Sigmoid colon (tissue), 7 donors: ENCODE measurements around the gene U2SURP. TPM values are rescaled to one million over a fixed set of nuclear protein-coding genes. Genes with fewer than 3 reads are reported as not detected.

Source experiments
- DNase-seq: peaks from one replicate; pipeline ENCODE4 v3.0.0-alpha.2; 2019
- H3K27ac ChIP-seq, 4 donors: fragments of 200-600 bp; sonication (generic); one replicate each; pipeline ENCODE4 v1.5.1; 2016 to 2019; ENCODE audit warnings: mild to moderate bottlenecking in 1 of 4
- H3K27me3 ChIP-seq, 3 donors: fragments of 200-600 bp; sonication (generic); one replicate each; pipeline ENCODE4 v1.5.1; 2019; ENCODE audit warnings: mild to moderate bottlenecking in 1 of 3
- H3K36me3 ChIP-seq, 4 donors: fragments of 200-600 bp; sonication (generic); one replicate each; pipeline ENCODE4 v1.5.1; 2016 to 2019
- H3K4me1 ChIP-seq, 4 donors: fragments of 200-600 bp; sonication (generic); one replicate each; pipeline ENCODE4 v1.5.1; 2017 to 2019
- H3K4me3 ChIP-seq, 4 donors: fragments of 200-600 bp; sonication (generic); one replicate each; pipeline ENCODE4 v1.5.1; 2017 to 2019; ENCODE audit warnings: mild to moderate bottlenecking in 2 of 4, moderate library complexity in 1 of 4
- H3K9me3 ChIP-seq, 4 donors: fragments of 200-600 bp in 3 of 4; sonication (generic) in 3 of 4; one replicate each; pipeline versions ENCODE4 v1.5.1 to v1.6.1; 2013 to 2019
- CTCF ChIP-seq, 4 experiments: fragments of 450-650 bp in 3 of 4; fragments of 200-600 bp in 1 of 4; IDR thresholded peaks; one replicate each; pipeline ENCODE4 v1.5.1; 2016 to 2019; ENCODE audit warnings: antibody characterized with exemption in 4 of 4, mild to moderate bottlenecking in 3 of 4, moderate library complexity in 2 of 4
- EP300 ChIP-seq, 4 donors: sonication (generic); formaldehyde crosslinking; IDR thresholded peaks; one replicate each; pipeline ENCODE4 v1.6.1; 2017; ENCODE audit warnings: antibody characterized with exemption in 4 of 4
- POLR2A ChIP-seq, 2 donors: fragments of 450-650 bp; IDR thresholded peaks; one replicate each; pipeline ENCODE4 v1.6.1; 2016; ENCODE audit warnings: antibody characterized with exemption in 2 of 2, mild to moderate bottlenecking in 2 of 2, moderate library complexity in 2 of 2
- POLR2AphosphoS5 ChIP-seq, 4 donors: sonication (generic); formaldehyde crosslinking; IDR thresholded peaks; one replicate each; pipeline ENCODE4 v1.6.1; 2017; ENCODE audit warnings: antibody characterized with exemption in 4 of 4
- WGBS, 2 donors: extraction: QIAGEN DNeasy Blood & Tissue Kit; methylation state at CpG; one replicate each; pipeline ENCODE4 v1.1.7; 2013; 5-methylcytosine and 5-hydroxymethylcytosine counted together
- intact Hi-C: fragments of 100-400 bp; cut with DNase I; formaldehyde crosslinking; loops from one replicate; pipeline ENCODE4 v1.15.1; 2023
- polyA plus RNA-seq, 3 donors: library from polyadenylated mRNA; stranded (reverse); fragments of 200-250 nt; gene quantifications; one replicate each; pipeline ENCODE4 v1.2.3, GENCODE V29; 2013
- total RNA-seq, 4 donors: library from RNA; depleted of rRNA; stranded (reverse); fragments of >200 nt; gene quantifications; one replicate each; pipeline ENCODE4 v1.1.0, GENCODE V29; 2016
- donor health status: healthy with polysubstance abuse.
- donor health status: Bipolar disorder and iron deficiency.
- donor health status: healthy.

U2SURP gene
- total and polyA plus RNA-seq, 7 donors: 11.4 to 79.8 (median 66.8) TPM

- WGBS, 2 donors: 25 to 46% methylated on average over 2 of the region's 2 CpGs
- Histone ChIP-seq H3K27me3 (no peaks in the 10 kb centered on the region), H3K27ac (no peak overlapping the region), H3K9me3 (no peaks in the 10 kb centered on the region), H3K36me3 (no peaks in the 10 kb centered on the region), H3K4me3 (no peak overlapping the region), H3K4me1 (peaks cover 0 to 14% (median 12%) of the 10 kb centered on the region in 4 donors)
- TF ChIP-seq POLR2A (IDR thresholded peaks at IDR 0.05) (no peak), EP300 (IDR thresholded peaks at IDR 0.05) (no peak), POLR2AphosphoS5 (IDR thresholded peaks at IDR 0.05) (no peak), CTCF (IDR thresholded peaks at IDR 0.05) (no peak)
- intact Hi-C loops: no loop called here
- DNase-seq: no peak
These were observed 4.0 kb upstream of the U2SURP start for GRCh38 chr3:142997330-142997729.

- 93% methylated on average over 3 of the region's 3 CpGs for WGBS, 2 donors
- H3K27ac ChIP-seq: no peak overlapping the region
- intact Hi-C loops: no loop called here
These were observed 2.9 kb upstream of the U2SURP start for GRCh38 chr3:142998439-142998838.

GRCh38 chr3:142999881-143000280 lies 1.5 kb upstream of the U2SURP start:
- H3K4me3 ChIP-seq: peak overlapping the region in 1 of 4 donors; percentile 95
- H3K27me3 ChIP-seq: no peaks in the 10 kb centered on the region
- no peaks in the 10 kb centered on the region for H3K36me3 ChIP-seq
- peak overlapping the region; percentile 91 to 95 (median 92) for H3K27ac ChIP-seq
- WGBS, 2 donors: 72 to 84% methylated on average over 4 of the region's 4 CpGs
- no peak for TF ChIP-seq POLR2AphosphoS5 (IDR thresholded peaks at IDR 0.05)
- TF ChIP-seq CTCF (IDR thresholded peaks at IDR 0.05): no peak
- no peak for TF ChIP-seq EP300 (IDR thresholded peaks at IDR 0.05)
- no peak for TF ChIP-seq POLR2A (IDR thresholded peaks at IDR 0.05)
- DNase-seq: no peak
- H3K4me1 ChIP-seq: peaks cover 0 to 39% (median 28%) of the 10 kb centered on the region in 4 donors
- intact Hi-C loops: loop anchor here (5.0 kb wide), 4 partner anchors 278 to 972 kb away; partner anchors contain the start of genes ATR, DIPK2A, TRPC1 and XRN1
- no peaks in the 10 kb centered on the region for H3K9me3 ChIP-seq

More at GRCh38 chr3:142998439-142998838, 2.9 kb upstream of the U2SURP start:
- Histone ChIP-seq H3K4me1 (peaks cover 0 to 24% (median 23%) of the 10 kb centered on the region in 4 donors), H3K27me3 (no peaks in the 10 kb centered on the region), H3K4me3 (no peak overlapping the region), H3K36me3 (no peaks in the 10 kb centered on the region), H3K9me3 (no peaks in the 10 kb centered on the region)
- no peak for TF ChIP-seq EP300 (IDR thresholded peaks at IDR 0.05)
- no peak for TF ChIP-seq POLR2A (IDR thresholded peaks at IDR 0.05)
- no peak for TF ChIP-seq POLR2AphosphoS5 (IDR thresholded peaks at IDR 0.05)
- no peak for TF ChIP-seq CTCF (IDR thresholded peaks at IDR 0.05)
- no peak for DNase-seq

GRCh38 chr3:143000528-143000927 lies 842 bp upstream of the U2SURP start:
- Histone ChIP-seq H3K9me3 (no peaks in the 10 kb centered on the region), H3K4me3 (peak overlapping the region; percentile 64 to 95 (median 94)), H3K27ac (peak overlapping the region; percentile 91 to 95 (median 92)), H3K36me3 (no peaks in the 10 kb centered on the region), H3K27me3 (no peaks in the 10 kb centered on the region), H3K4me1 (peaks cover 0 to 45% (median 31%) of the 10 kb centered on the region in 4 donors)
- TF ChIP-seq POLR2A (IDR thresholded peaks at IDR 0.05) (no peak), CTCF (IDR thresholded peaks at IDR 0.05) (no peak), EP300 (IDR thresholded peaks at IDR 0.05) (no peak), POLR2AphosphoS5 (IDR thresholded peaks at IDR 0.05) (no peak)
- DNase-seq: no peak
- intact Hi-C loops: loop anchor here (5.0 kb wide), 4 partner anchors 278 to 972 kb away; partner anchors contain the start of genes ATR, DIPK2A, TRPC1 and XRN1
- WGBS, 2 donors: 10 to 33% methylated on average over 10 of the region's 10 CpGs

GRCh38 chr3:143001034-143001368 lies 369 bp upstream of the U2SURP start:
- intact Hi-C loops: loop anchor here (5.0 kb wide), 4 partner anchors 279 to 971 kb away; partner anchors contain the start of genes ATR, DIPK2A, TRPC1 and XRN1
- Histone ChIP-seq H3K4me3 (peak overlapping the region; percentile 64 to 95 (median 94)), H3K27me3 (no peaks in the 10 kb centered on the region), H3K9me3 (no peaks in the 10 kb centered on the region), H3K4me1 (peaks cover 0 to 49% (median 33%) of the 10 kb centered on the region in 4 donors), H3K36me3 (no peaks in the 10 kb centered on the region), H3K27ac (peak overlapping the region; percentile 91 to 95 (median 92))
- no peak for DNase-seq
- TF ChIP-seq EP300 (IDR thresholded peaks at IDR 0.05): no peak
- TF ChIP-seq POLR2AphosphoS5 (IDR thresholded peaks at IDR 0.05): no peak
- no peak for TF ChIP-seq CTCF (IDR thresholded peaks at IDR 0.05)
- TF ChIP-seq POLR2A (IDR thresholded peaks at IDR 0.05): no peak
- WGBS, 2 donors: 1% methylated on average over 15 of the region's 15 CpGs
